Thyroid gland (tissue), 4 donors: ENCODE results near the gene DNAJC22. TPM values are rescaled to one million over a fixed set of nuclear protein-coding genes. Genes with fewer than 3 reads are reported as not detected.
A peak's percentile ranks its signal among the peaks of the same experiment; 100 is the strongest.

Source experiments
- DNase-seq, 2 donors: peaks; one replicate each; pipeline ENCODE4 v3.0.0-alpha.2; 2019
- H3K27ac ChIP-seq, 3 donors: fragments of 200-600 bp; sonication (generic); 1 replicate in 2 of 3; 2 replicates in 1 of 3; pipeline ENCODE4 v1.5.1; 2016 to 2019; ENCODE audit warnings: mild to moderate bottlenecking in 1 of 3, moderate library complexity in 1 of 3
- H3K27me3 ChIP-seq: fragments of 200-600 bp; sonication (generic); one replicate; pipeline ENCODE4 v1.5.1; 2019
- H3K36me3 ChIP-seq, 2 donors: fragments of 200-600 bp; sonication (generic); one replicate each; pipeline ENCODE4 v1.5.1; 2016 to 2019
- H3K4me1 ChIP-seq, 2 donors: fragments of 200-600 bp; sonication (generic); one replicate each; pipeline ENCODE4 v1.5.1; 2017 to 2019
- H3K4me3 ChIP-seq, 3 donors: fragments of 200-600 bp; sonication (generic); replicated peaks in 1 of 3; 1 replicate in 2 of 3; 2 replicates in 1 of 3; pipeline ENCODE4 v1.5.1; 2016; ENCODE audit warnings: mild to moderate bottlenecking in 1 of 3
- H3K9me3 ChIP-seq: fragments of 200-600 bp; sonication (generic); one replicate; pipeline ENCODE4 v1.5.1; 2017
- POLR2A ChIP-seq, 2 donors: fragments of 450-650 bp; IDR thresholded peaks; one replicate each; pipeline ENCODE4 v1.6.1; 2017; ENCODE audit warnings: antibody characterized with exemption in 2 of 2, mild to moderate bottlenecking in 2 of 2, moderate library complexity in 1 of 2
- WGBS, 2 donors: methylation state at CpG; one replicate each; pipeline ENCODE4 v1.1.5; 2017; 5-methylcytosine and 5-hydroxymethylcytosine counted together
- intact Hi-C: fragments of 100-400 bp; cut with DNase I; formaldehyde crosslinking; loops from one replicate; pipeline ENCODE4 v1.15.1; 2023
- total RNA-seq, 4 donors: library from RNA; depleted of rRNA; stranded (reverse); fragments of >200 nt; gene quantifications; one replicate each; pipeline ENCODE4 v1.2.3, GENCODE V29; 2016
- TF ChIP-seq, protein P1 (sequence below), 6 experiments: fragments of 200-600 bp in 3 of 6; fragments of 450-650 bp in 3 of 6; sonication (generic) in 3 of 6; IDR thresholded peaks; one replicate each; pipeline ENCODE4 v1.5.1; 2016 to 2019; ENCODE audit warnings: antibody characterized with exemption in 6 of 6, mild to moderate bottlenecking in 2 of 6, inconsistent platforms in 1 of 6, moderate library complexity in 1 of 6

Gene DNAJC22
- total RNA-seq, 4 donors from 2014 or later: 10.3 to 19.5 (median 17.5) TPM

DNA sequence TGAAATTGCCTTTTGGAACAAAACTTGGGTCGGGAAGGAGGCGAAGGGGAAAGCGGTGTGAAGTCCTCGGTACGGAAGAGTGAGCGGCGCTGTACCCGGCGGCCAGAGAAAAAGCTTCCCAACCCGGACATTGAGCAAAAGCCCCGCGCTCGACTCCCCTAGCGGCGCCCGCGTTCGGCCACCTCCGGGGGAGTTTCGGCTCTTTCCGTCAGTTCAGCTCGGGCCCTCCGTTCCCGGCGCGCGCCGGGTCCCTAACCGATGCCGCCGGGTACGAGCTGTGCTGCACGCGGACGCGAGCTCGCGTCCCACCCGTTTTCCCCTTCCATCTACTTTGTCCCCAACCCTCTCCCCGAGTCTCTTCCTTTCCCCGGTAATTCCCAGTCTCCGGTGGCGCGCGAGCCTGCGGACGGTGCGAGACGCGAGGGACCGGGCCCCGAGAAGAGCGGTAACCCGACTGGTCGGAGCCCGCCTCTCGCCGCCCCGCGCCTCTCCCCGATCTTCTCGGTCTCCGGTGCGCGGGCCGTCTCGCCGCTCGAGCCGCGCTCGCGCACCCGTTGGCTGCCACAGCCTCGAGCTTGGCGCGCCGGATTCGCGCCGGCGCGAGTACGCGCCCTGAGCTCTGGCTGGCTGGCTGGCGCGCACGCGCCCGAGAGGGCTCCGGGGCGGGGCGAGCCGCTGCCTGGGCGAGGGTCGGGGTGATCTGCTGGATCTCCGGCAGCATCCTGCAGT is 20.1 kb downstream of the DNAJC22 start:
- Histone ChIP-seq H3K4me3 (peak overlapping the region; percentile 26 to 79 (median 79)), H3K27ac (peak overlapping the region; percentile 63 to 97 (median 95)), H3K27me3 (no peaks in the 10 kb centered on the region), H3K9me3 (no peaks in the 10 kb centered on the region), H3K36me3 (no peaks in the 10 kb centered on the region), H3K4me1 (peaks cover 6 to 9% of the 10 kb centered on the region in 2 donors)
- DNase-seq: peak; percentile 85 to 87
- WGBS, 2 donors: 1 to 2% methylated on average over 37 to 55 of the region's 97 CpGs
- TF ChIP-seq POLR2A (IDR thresholded peaks at IDR 0.05): peak in 1 of 2 donors; percentile 80
- TF ChIP-seq, protein P1, sequence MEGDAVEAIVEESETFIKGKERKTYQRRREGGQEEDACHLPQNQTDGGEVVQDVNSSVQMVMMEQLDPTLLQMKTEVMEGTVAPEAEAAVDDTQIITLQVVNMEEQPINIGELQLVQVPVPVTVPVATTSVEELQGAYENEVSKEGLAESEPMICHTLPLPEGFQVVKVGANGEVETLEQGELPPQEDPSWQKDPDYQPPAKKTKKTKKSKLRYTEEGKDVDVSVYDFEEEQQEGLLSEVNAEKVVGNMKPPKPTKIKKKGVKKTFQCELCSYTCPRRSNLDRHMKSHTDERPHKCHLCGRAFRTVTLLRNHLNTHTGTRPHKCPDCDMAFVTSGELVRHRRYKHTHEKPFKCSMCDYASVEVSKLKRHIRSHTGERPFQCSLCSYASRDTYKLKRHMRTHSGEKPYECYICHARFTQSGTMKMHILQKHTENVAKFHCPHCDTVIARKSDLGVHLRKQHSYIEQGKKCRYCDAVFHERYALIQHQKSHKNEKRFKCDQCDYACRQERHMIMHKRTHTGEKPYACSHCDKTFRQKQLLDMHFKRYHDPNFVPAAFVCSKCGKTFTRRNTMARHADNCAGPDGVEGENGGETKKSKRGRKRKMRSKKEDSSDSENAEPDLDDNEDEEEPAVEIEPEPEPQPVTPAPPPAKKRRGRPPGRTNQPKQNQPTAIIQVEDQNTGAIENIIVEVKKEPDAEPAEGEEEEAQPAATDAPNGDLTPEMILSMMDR (IDR thresholded peaks at IDR 0.05): peak in 4 of 6 experiments; percentile 23 to 39 (median 30)
- intact Hi-C loops: loop anchor here (10.0 kb wide), 1 partner anchor 208 kb away; no protein-coding TSS in a partner anchor

DNA sequence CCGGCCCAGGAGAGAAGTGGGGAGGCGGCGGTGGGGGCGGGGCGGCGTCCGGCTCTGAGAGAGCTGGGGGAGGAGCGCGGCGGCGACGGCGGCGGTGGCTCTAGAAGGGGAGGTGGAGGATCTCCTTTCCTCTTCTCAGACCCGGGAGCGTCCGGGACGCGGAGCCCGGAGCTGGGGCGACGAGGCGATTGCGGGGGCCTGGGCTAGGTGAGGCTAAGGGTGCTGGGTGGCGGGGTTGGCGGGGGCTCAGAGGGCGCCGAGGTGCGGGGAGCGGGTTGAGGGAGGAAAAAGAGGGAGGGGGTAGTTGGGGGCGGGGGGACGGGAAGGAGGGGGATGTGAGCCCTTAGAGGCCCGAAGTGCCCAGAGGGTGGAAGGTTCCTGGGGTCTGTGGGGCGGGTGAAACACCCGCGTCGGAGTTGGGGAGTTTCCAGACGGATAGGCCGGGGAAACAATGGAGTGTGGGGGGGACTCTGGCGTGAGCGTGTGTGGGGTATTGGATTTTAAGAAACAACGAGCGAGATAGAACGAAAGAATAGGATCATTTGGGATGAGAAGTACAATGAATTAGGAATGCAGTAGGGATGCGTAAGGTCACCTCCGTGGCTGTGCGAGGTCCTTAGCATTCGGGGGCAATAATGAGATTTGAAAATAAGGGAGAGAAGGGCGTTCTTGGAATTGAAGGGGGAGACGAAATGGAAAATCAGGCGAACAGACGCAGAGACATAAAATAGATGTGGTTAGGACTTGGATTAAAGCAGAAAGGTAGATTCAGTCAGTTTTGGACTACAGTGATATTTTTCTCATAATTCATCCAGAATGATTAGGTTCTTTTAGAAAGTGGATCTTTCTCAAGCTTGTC is 20.9 kb downstream of the DNAJC22 start, which contains the start of gene SPATS2:
Gene SPATS2 (plus strand): TSS at position 82 of the 859 bp plus-strand sequence. CDS start 93,551 bp downstream, outside the sequence.
- Histone ChIP-seq H3K4me3 (peak within 1 kb of the TSS; percentile 26 to 79 (median 79)), H3K4me1 (peaks cover 6 to 9% of the 10 kb centered on the region in 2 donors), H3K9me3 (no peaks in the 10 kb centered on the region), H3K27me3 (no peaks in the 10 kb centered on the region), H3K27ac (peak within 1 kb of the TSS; percentile 63 to 97 (median 95)), H3K36me3 (no peaks in the 10 kb centered on the region)
- intact Hi-C loops: loop anchor here (10.0 kb wide), 1 partner anchor 207 kb away; no protein-coding TSS in a partner anchor
- peak; percentile 95 to 96 for DNase-seq
- TF ChIP-seq POLR2A (IDR thresholded peaks at IDR 0.05): no peak
- TF ChIP-seq, protein P1 (IDR thresholded peaks at IDR 0.05): no peak
- WGBS, 2 donors: 1% methylated on average over 32 to 46 of the region's 52 CpGs

DNA sequence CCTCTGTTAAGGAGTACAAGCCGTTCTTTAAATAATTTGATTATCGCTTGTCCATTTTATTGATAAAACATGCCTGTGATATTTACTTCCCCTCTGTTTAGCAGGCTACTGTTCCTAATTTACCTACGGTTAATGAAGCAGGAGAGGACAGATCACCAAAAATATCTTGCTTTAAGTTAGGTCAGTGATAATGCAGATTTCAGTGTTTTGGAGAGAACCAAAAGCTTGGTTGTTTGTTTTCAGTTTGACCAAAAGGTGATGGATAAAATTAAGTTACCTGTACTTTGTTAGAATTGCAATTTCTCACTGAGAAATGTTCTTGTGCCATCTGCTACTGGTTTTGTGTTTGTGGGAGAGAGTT is 21.5 kb downstream of the DNAJC22 start:
- Histone ChIP-seq H3K27ac (peak overlapping the region in 2 of 3 donors; percentile 95 to 97), H3K36me3 (no peaks in the 10 kb centered on the region), H3K4me3 (peak overlapping the region in 2 of 3 donors; percentile 26 to 79), H3K4me1 (peaks cover 6 to 9% of the 10 kb centered on the region in 2 donors), H3K9me3 (no peaks in the 10 kb centered on the region), H3K27me3 (no peaks in the 10 kb centered on the region)
- WGBS, 2 donors: 17 to 19% methylated on average over 3 of the region's 3 CpGs
- intact Hi-C loops: loop anchor here (10.0 kb wide), 1 partner anchor 207 kb away; no protein-coding TSS in a partner anchor
- DNase-seq: no peak
- TF ChIP-seq POLR2A (IDR thresholded peaks at IDR 0.05): no peak

DNA sequence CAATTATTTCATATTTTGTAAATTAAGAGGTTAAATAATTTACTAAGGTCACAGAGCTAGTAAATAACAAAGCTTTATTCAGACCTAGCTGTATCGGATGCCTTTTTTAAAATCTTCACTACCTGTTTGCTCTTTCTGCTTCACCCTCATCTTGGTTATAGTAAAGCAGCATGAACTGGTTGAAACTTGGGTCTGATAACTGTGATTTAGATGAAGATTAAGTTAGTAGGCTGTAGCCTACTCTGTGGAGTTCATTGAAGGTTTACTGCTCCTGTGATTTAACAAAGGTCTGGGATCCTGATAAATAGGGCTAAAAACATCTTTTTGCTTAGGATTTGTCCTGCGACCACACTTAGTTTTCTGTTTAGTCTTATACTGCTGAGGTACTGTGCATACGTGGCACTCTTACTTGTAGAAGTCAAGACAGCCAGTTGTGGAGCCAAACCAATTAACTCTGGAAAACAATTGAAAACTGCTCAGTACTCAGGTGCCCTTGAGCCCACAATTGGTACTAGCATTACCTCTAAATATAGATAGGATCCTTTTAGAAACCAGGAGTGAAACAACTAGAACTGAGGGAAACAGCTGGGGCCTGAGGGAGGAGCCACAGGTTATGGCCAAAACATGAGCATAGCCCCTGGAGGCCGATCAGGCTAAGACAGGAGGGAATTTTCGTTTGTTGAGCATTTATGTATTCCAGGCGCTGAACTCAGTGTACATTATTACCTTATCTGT is 22.9 kb downstream of the DNAJC22 start:
- 55 to 64% methylated on average over 6 of the region's 6 CpGs for WGBS, 2 donors
- peaks cover 6 to 9% of the 10 kb centered on the region in 2 donors for H3K4me1 ChIP-seq
- no peaks in the 10 kb centered on the region for H3K36me3 ChIP-seq
- no peaks in the 10 kb centered on the region for H3K27me3 ChIP-seq
- no peaks in the 10 kb centered on the region for H3K9me3 ChIP-seq
- H3K4me3 ChIP-seq: no peak overlapping the region
- intact Hi-C loops: loop anchor here (10.0 kb wide), 1 partner anchor 205 kb away; no protein-coding TSS in a partner anchor
- peak overlapping the region in 2 of 3 donors; percentile 27 to 35 for H3K27ac ChIP-seq
- peak; percentile 29 to 38 for DNase-seq
- TF ChIP-seq, protein P1 (IDR thresholded peaks at IDR 0.05): peak in 3 of 6 experiments; percentile 33 to 39 (median 37)
- TF ChIP-seq POLR2A (IDR thresholded peaks at IDR 0.05): no peak

DNA sequence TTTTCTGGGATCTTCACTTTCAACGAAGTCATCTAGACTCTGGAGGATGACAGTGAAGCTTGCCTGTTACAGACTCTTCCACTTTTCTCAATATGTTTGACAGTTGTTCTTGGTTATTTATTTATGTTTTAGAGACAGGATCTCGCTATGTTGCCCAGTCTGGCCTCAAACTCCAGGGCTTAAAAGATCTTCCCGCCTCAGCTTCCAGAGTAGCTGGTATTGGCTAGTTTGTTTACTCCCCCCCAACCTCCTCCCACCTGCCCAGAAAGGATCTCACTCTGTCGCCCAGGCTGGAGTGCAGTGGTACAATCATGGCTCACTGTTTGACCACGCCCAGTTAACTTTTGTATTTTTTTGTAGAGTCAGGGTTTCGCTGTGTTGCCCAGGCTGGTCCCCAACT is 23.9 kb downstream of the DNAJC22 start:
- Histone ChIP-seq H3K4me1 (peaks cover 6 to 9% of the 10 kb centered on the region in 2 donors), H3K4me3 (no peak overlapping the region), H3K27ac (no peak overlapping the region), H3K27me3 (no peaks in the 10 kb centered on the region), H3K36me3 (no peaks in the 10 kb centered on the region), H3K9me3 (no peaks in the 10 kb centered on the region)
- no peak for DNase-seq
- TF ChIP-seq POLR2A (IDR thresholded peaks at IDR 0.05): no peak
- TF ChIP-seq, protein P1 (IDR thresholded peaks at IDR 0.05): no peak
- intact Hi-C loops: no loop called here
- WGBS, 2 donors: 93 to 96% methylated on average over 6 of the region's 6 CpGs
